Spinal cord (tissue), 10 donors: ENCODE data around the gene C1orf87. TPM values are rescaled to one million over a fixed set of nuclear protein-coding genes. Genes with fewer than 3 reads are reported as not detected.

Experiments used
- DNase-seq, 6 donors: peaks; one replicate each; pipeline versions ENCODE4 v3.0.0 to v3.0.0-alpha.2; 2013 to 2015; ENCODE audit warnings: low spot score in 6 of 6, low read depth in 4 of 6
- H3K27ac ChIP-seq: one replicate; pipeline ENCODE4 v1.5.1; 2013; ENCODE audit warnings: low read depth, low read length, control low read depth
- H3K27me3 ChIP-seq: one replicate; pipeline ENCODE4 v1.6.1; 2013; ENCODE audit warnings: low read length; ENCODE audit not compliant: control insufficient read depth, insufficient read depth
- H3K36me3 ChIP-seq: one replicate; pipeline ENCODE4 v1.6.1; 2013; ENCODE audit warnings: low read length; ENCODE audit not compliant: control insufficient read depth, insufficient read depth
- H3K4me1 ChIP-seq: one replicate; pipeline ENCODE4 v1.6.1; 2013; ENCODE audit warnings: low read length; ENCODE audit not compliant: control insufficient read depth, insufficient read depth
- H3K4me3 ChIP-seq: one replicate; pipeline ENCODE4 v1.5.1; 2013; ENCODE audit warnings: low read depth, low read length, control low read depth
- H3K9me3 ChIP-seq: one replicate; pipeline ENCODE4 v1.6.1; 2013; ENCODE audit warnings: low read length; ENCODE audit not compliant: control insufficient read depth, insufficient read depth
- WGBS: methylation state at CpG from one replicate; pipeline ENCODE4 v1.1.5; 2013; ENCODE audit warnings: missing lambda C conversion rate; ENCODE audit not compliant: insufficient coverage; 5-methylcytosine and 5-hydroxymethylcytosine counted together
- long read RNA-seq, 4 donors: transcript quantifications; one replicate each; lab custom pipeline, GENCODE V29; 2026
- polyA plus RNA-seq, 2 donors: library from polyadenylated mRNA; unstranded; fragments of 120-200 nt; gene quantifications; one replicate each; pipeline ENCODE4 v1.2.1, GENCODE V29; 2013; ENCODE audit not compliant: insufficient read length in 2 of 2
- total RNA-seq, 2 donors: library from RNA; depleted of rRNA in 1 of 2; stranded (reverse); fragments of 120-200 nt in 1 of 2; fragments of >200 nt in 1 of 2; gene quantifications; one replicate each; pipeline versions ENCODE4 v1.2.3 to v1.2.4, GENCODE V29; 2013 to 2014
- donor health status: healthy.

C1orf87 gene, protein sequence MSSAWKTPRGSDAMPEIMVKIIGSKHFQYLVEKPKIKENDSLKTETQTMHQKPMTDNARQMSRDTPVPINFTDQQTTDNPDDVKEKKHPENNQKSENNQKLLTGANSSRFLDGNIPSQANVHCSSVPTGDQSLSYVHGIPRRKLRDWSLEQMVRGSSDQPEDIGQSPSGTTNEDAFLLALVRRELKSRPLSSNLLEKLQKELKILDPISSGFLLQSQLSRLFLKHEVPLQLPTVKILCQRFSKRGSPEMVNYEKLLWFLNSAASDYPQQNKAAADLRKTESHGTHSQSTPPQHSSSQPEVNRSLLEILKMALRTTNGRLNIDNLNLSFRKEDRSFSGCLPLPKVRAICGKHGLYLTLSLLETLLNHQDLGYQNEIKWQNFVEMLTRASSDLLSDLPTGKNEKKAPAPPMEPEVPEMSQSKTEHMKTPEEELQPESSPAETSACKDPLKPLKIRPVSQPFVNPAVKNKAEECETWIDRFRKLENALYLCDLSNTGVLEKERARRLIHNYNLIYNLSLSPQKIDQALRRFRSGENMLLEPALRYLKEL
- total RNA-seq (1 to 10 TPM; 1.1 to 1.8 TPM), polyA plus RNA-seq (1 to 10 TPM; 1.3 to 3.2 TPM)
- long read RNA-seq, donor 1, partial matches to known transcripts: 0 of 1 reads
- long read RNA-seq, donor 1, other reads (novel, unspliced or antisense): 0 of 1 reads
- long read RNA-seq, donor 2: 0 reads
- long read RNA-seq, donor 3: 0 reads
- long read RNA-seq, donor 4: 0 reads

- Histone ChIP-seq H3K4me1 (peaks cover 6% of the 10 kb centered on the region), H3K27ac (no peak within 1 kb of the TSS), H3K4me3 (no peak within 1 kb of the TSS), H3K27me3 (peaks cover 15% of the 10 kb centered on the region), H3K9me3 (no peaks in the 10 kb centered on the region), H3K36me3 (no peaks in the 10 kb centered on the region)
- DNase-seq: no peak
- 22% methylated on average over 35 of the region's 36 CpGs for WGBS
Observed at GRCh38 chr1:60073605-60074278, at the start of gene C1orf87. TSS of gene C1orf87 (minus strand) at chr1:60073770. CDS start at chr1:60072643, 1,127 bp downstream.

GRCh38 chr1:60118085-60118484 lies 44.5 kb upstream of the C1orf87 start:
- DNase-seq: peak in 3 of 6 donors; percentile 19 to 60 (median 52)
- H3K27me3 ChIP-seq: no peaks in the 10 kb centered on the region
- WGBS: 36% methylated on average over 3 of the region's 4 CpGs
- H3K27ac ChIP-seq: no peak overlapping the region
- H3K4me3 ChIP-seq: no peak overlapping the region
- H3K36me3 ChIP-seq: no peaks in the 10 kb centered on the region
- H3K4me1 ChIP-seq: no peaks in the 10 kb centered on the region
- H3K9me3 ChIP-seq: no peaks in the 10 kb centered on the region

- WGBS: 62% methylated on average over 7 of the region's 7 CpGs
- no peaks in the 10 kb centered on the region for H3K27me3 ChIP-seq
- H3K4me1 ChIP-seq: no peaks in the 10 kb centered on the region
- peak in 1 of 6 donors; percentile 31 for DNase-seq
- H3K9me3 ChIP-seq: no peaks in the 10 kb centered on the region
- H3K36me3 ChIP-seq: no peaks in the 10 kb centered on the region
- no peak overlapping the region for H3K4me3 ChIP-seq
- H3K27ac ChIP-seq: no peak overlapping the region
Observed at GRCh38 chr1:60114745-60115318, 41.3 kb upstream of the C1orf87 start.

- no CpG with 5 or more reads among the region's 1 CpG for WGBS
Observed at GRCh38 chr1:60113596-60113995, 40.0 kb upstream of the C1orf87 start.

DNA sequence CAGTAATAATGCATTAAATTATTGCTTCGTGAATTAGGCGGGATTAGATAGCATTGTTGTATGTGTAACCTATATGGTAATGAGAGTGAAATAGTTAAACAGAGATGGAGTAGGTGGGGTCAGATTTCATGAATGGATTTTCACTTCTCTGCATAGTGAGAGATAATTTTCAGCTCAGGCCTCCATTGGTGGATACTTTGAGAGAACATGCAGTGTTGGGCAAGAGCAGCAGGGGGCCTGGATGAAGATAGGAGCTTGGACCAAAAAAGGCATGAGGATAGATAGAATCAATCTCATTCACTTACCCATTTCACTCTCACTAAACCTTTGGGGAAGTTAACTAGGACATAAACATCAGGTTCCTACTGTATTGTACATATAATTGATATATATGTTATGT lies 39.5 kb upstream of the C1orf87 start:
- no peaks in the 10 kb centered on the region for H3K9me3 ChIP-seq
- no peaks in the 10 kb centered on the region for H3K36me3 ChIP-seq
- no peak overlapping the region for H3K4me3 ChIP-seq
- H3K4me1 ChIP-seq: no peaks in the 10 kb centered on the region
- DNase-seq: no peak
- H3K27ac ChIP-seq: no peak overlapping the region
- no CpG with 5 or more reads among the region's 2 CpGs for WGBS
- H3K27me3 ChIP-seq: no peaks in the 10 kb centered on the region

More at GRCh38 chr1:60113596-60113995, 40.0 kb upstream of the C1orf87 start:
- H3K36me3 ChIP-seq: no peaks in the 10 kb centered on the region
- peak in 1 of 6 donors; percentile 54 for DNase-seq
- H3K27ac ChIP-seq: no peak overlapping the region
- no peaks in the 10 kb centered on the region for H3K27me3 ChIP-seq
- no peaks in the 10 kb centered on the region for H3K9me3 ChIP-seq
- H3K4me1 ChIP-seq: no peaks in the 10 kb centered on the region
- H3K4me3 ChIP-seq: no peak overlapping the region

GRCh38 chr1:60111716-60112115 lies 38.1 kb upstream of the C1orf87 start:
- no peak for DNase-seq
- no peaks in the 10 kb centered on the region for H3K9me3 ChIP-seq
- no peaks in the 10 kb centered on the region for H3K36me3 ChIP-seq
- WGBS: no CpG with 5 or more reads among the region's 1 CpG
- no peaks in the 10 kb centered on the region for H3K4me1 ChIP-seq
- H3K27ac ChIP-seq: no peak overlapping the region
- H3K27me3 ChIP-seq: no peaks in the 10 kb centered on the region
- no peak overlapping the region for H3K4me3 ChIP-seq

GRCh38 chr1:60111118-60111517 lies 37.5 kb upstream of the C1orf87 start:
- H3K9me3 ChIP-seq: no peaks in the 10 kb centered on the region
- WGBS: no CpG with 5 or more reads among the region's 2 CpGs
- DNase-seq: no peak

GRCh38 chr1:60108196-60108595 lies 34.6 kb upstream of the C1orf87 start:
- Histone ChIP-seq H3K27ac (no peak overlapping the region), H3K4me1 (no peaks in the 10 kb centered on the region), H3K9me3 (no peaks in the 10 kb centered on the region), H3K36me3 (no peaks in the 10 kb centered on the region), H3K4me3 (no peak overlapping the region), H3K27me3 (no peaks in the 10 kb centered on the region)
- peak in 2 of 6 donors; percentile 20 to 79 for DNase-seq
- 38% methylated on average over 1 of the region's 3 CpGs for WGBS

More at GRCh38 chr1:60111118-60111517, 37.5 kb upstream of the C1orf87 start:
- H3K36me3 ChIP-seq: no peaks in the 10 kb centered on the region
- no peak overlapping the region for H3K4me3 ChIP-seq
- H3K27me3 ChIP-seq: no peaks in the 10 kb centered on the region
- H3K27ac ChIP-seq: no peak overlapping the region
- H3K4me1 ChIP-seq: no peaks in the 10 kb centered on the region

GRCh38 chr1:60103186-60103585 lies 29.6 kb upstream of the C1orf87 start:
- 80% methylated on average over 1 of the region's 2 CpGs for WGBS
- DNase-seq: no peak
- no peaks in the 10 kb centered on the region for H3K9me3 ChIP-seq
- H3K4me1 ChIP-seq: no peaks in the 10 kb centered on the region
- H3K27me3 ChIP-seq: no peaks in the 10 kb centered on the region
- no peaks in the 10 kb centered on the region for H3K36me3 ChIP-seq
- H3K4me3 ChIP-seq: no peak overlapping the region
- no peak overlapping the region for H3K27ac ChIP-seq
